Calu3 (cell line): ENCODE measurements around the gene IL5RA. TPM values are rescaled to one million over a fixed set of nuclear protein-coding genes. Genes with fewer than 3 reads are reported as not detected.

Source experiments
- Bru-seq: library from RNA; stranded (reverse); fragments of 400-500 nt; gene quantifications from one replicate; lab custom pipeline; 2021; lab: Mats Ljungman, UMichigan
- BruChase-seq, 2 experiments: library from RNA; stranded (reverse); fragments of 400-500 nt; gene quantifications; one replicate each; lab custom pipeline; 2021; lab: Mats Ljungman, UMichigan
- BruUV-seq: library from RNA; stranded (reverse); fragments of 400-500 nt; replicated peaks from 2 replicates; lab custom pipeline; 2021; lab: Mats Ljungman, UMichigan
- CTCF ChIA-PET: fragments of 300-600 bp; sonication (Branson Sonifier 250); formaldehyde crosslinking; loops from one replicate; lab custom pipeline; 2022; ENCODE audit warnings: antibody characterized with exemption; lab: Charles Lee
- DNase-seq: peaks from one replicate; pipeline ENCODE4 v3.0.0; 2022
- H3K27ac Mint-ChIP-seq: one replicate; pipeline ENCODE4 v1.8.0; 2022; ENCODE audit warnings: mixed read lengths; ENCODE audit not compliant: unreplicated experiment
- H3K27me3 Mint-ChIP-seq: one replicate; pipeline ENCODE4 v1.8.0; 2022; ENCODE audit warnings: mixed read lengths; ENCODE audit not compliant: unreplicated experiment
- H3K36me3 Mint-ChIP-seq: one replicate; pipeline ENCODE4 v1.8.0; 2022; ENCODE audit warnings: mild to moderate bottlenecking, moderate library complexity, mixed read lengths; ENCODE audit not compliant: insufficient read depth, unreplicated experiment
- H3K4me1 Mint-ChIP-seq: one replicate; pipeline ENCODE4 v1.8.0; 2022; ENCODE audit warnings: mild to moderate bottlenecking, low read depth, mixed read lengths; ENCODE audit not compliant: unreplicated experiment
- H3K4me3 Mint-ChIP-seq: one replicate; pipeline ENCODE4 v1.8.0; 2022; ENCODE audit warnings: mild to moderate bottlenecking, low read depth, moderate library complexity, mixed read lengths; ENCODE audit not compliant: unreplicated experiment
- H3K9me3 Mint-ChIP-seq: one replicate; pipeline ENCODE4 v1.8.0; 2022; ENCODE audit warnings: low read depth, mixed read lengths; ENCODE audit not compliant: unreplicated experiment
- CTCF ChIP-seq: fragments of 200-600 bp; IDR thresholded peaks from one replicate; pipeline ENCODE4 v1.8.0; 2022; ENCODE audit warnings: antibody characterized with exemption; ENCODE audit not compliant: unreplicated experiment
- intact Hi-C: fragments of 100-400 bp; cut with micrococcal nuclease; formaldehyde crosslinking; loops from one replicate; pipeline ENCODE4 v1.10.0; 2022; ENCODE audit not compliant: unreplicated experiment
- long read RNA-seq: library from polyadenylated mRNA; stranded (forward); transcript quantifications from one replicate; pipeline ENCODE4 v2.0.0, GENCODE V29; 2022
- total RNA-seq: library from RNA; stranded (reverse); gene quantifications from 2 replicates; pipeline ENCODE4 v1.2.3, GENCODE V29; 2022

Gene IL5RA
- total RNA-seq (not detected in 2 replicates), Bru-seq, nascent RNA (percentile 6 among the genes with signal in this experiment), BruChase-seq, experiment 1, labeled RNA remaining after a 6-hour chase (percentile 5 among the genes with signal in this experiment), BruChase-seq, experiment 2, labeled RNA remaining after a 2-hour chase (not detected)
- long read RNA-seq = 0 reads

- Mint-ChIP-seq H3K4me3 (no peak within 1 kb of the TSS), H3K27me3 (no peaks in the 10 kb centered on the region), H3K9me3 (no peaks in the 10 kb centered on the region), H3K27ac (no peak within 1 kb of the TSS), H3K4me1 (peaks cover 10% of the 10 kb centered on the region), H3K36me3 (no peaks in the 10 kb centered on the region)
- no TSS peak for BruUV-seq
- intact Hi-C loops = no loop called here
- TF ChIP-seq CTCF = no peak
- CTCF ChIA-PET = no interaction called here
- DNase-seq = no peak
Observed at GRCh38 chr3:3110299-3110630, at the start of gene IL5RA. TSS of gene IL5RA (minus strand) at chr3:3110374. CDS start at chr3:3104984, 5,390 bp downstream.

- BruUV-seq = no TSS peak
- Mint-ChIP-seq H3K27ac (no peak overlapping the region), H3K4me1 (no peaks in the 10 kb centered on the region), H3K36me3 (peaks cover 41% of the 10 kb centered on the region), H3K4me3 (no peak overlapping the region), H3K27me3 (no peaks in the 10 kb centered on the region), H3K9me3 (no peaks in the 10 kb centered on the region)
- DNase-seq = no peak
- CTCF ChIA-PET = interaction anchor here (1.1 kb wide), 1 partner anchor 22 kb away, joined by 3 read pairs; the partner anchor contains the start of gene CRBN
- intact Hi-C loops = no loop called here
- no peak for TF ChIP-seq CTCF
Observed at GRCh38 chr3:3157484-3157883, 47.3 kb upstream of the IL5RA start.

GRCh38 chr3:3154879-3155610, 44.9 kb upstream of the IL5RA start:
- Mint-ChIP-seq H3K4me1 (no peaks in the 10 kb centered on the region), H3K27me3 (no peaks in the 10 kb centered on the region), H3K4me3 (no peak overlapping the region), H3K9me3 (no peaks in the 10 kb centered on the region), H3K27ac (peak overlapping the region; percentile 60), H3K36me3 (peaks cover 40% of the 10 kb centered on the region)
- CTCF ChIA-PET = no interaction called here
- BruUV-seq = no TSS peak
- no peak for TF ChIP-seq CTCF
- DNase-seq = no peak
- intact Hi-C loops = no loop called here

- H3K4me3 Mint-ChIP-seq = no peak overlapping the region
- peaks cover 33% of the 10 kb centered on the region for H3K36me3 Mint-ChIP-seq
- H3K4me1 Mint-ChIP-seq = no peaks in the 10 kb centered on the region
- H3K9me3 Mint-ChIP-seq = no peaks in the 10 kb centered on the region
- intact Hi-C loops = no loop called here
- CTCF ChIA-PET = interaction anchor here (0.6 kb wide), 1 partner anchor 143 kb away, joined by 4 read pairs; no protein-coding TSS in a partner anchor
- no peak for DNase-seq
- no peak overlapping the region for H3K27ac Mint-ChIP-seq
- H3K27me3 Mint-ChIP-seq = no peaks in the 10 kb centered on the region
- no peak for TF ChIP-seq CTCF
- no TSS peak for BruUV-seq
Observed at GRCh38 chr3:3151513-3151912, 41.3 kb upstream of the IL5RA start.
